DLD1 (cell line): Measurements from ENCODE around the gene VSX2.

ENCODE experiments used
- in situ Hi-C: cut with HindIII; loops from 2 replicates; pipeline ENCODE4 v1.10.0; 2017; ENCODE audit warnings: low sequenced_read_pairs

Gene VSX2

GRCh38 chr14:74297986-74298385 is 58.7 kb downstream of the VSX2 start:
- in situ Hi-C loops = loop anchor here (10.0 kb wide), 1 partner anchor 57 kb away; no protein-coding TSS in a partner anchor

- in situ Hi-C loops = loop anchor here (10.0 kb wide), 1 partner anchor 56 kb away; no protein-coding TSS in a partner anchor
Observed at GRCh38 chr14:74299061-74299545, 59.9 kb downstream of the VSX2 start.

GRCh38 chr14:74301594-74302151 is 62.4 kb downstream of the VSX2 start:
- in situ Hi-C loops = no loop called here

- in situ Hi-C loops = no loop called here
Observed at GRCh38 chr14:74302152-74302628, 62.9 kb downstream of the VSX2 start.

- in situ Hi-C loops = no loop called here
Observed at GRCh38 chr14:74302634-74303569, 63.7 kb downstream of the VSX2 start, which contains the start of gene ABCD4. ABCD4 (minus strand) TSS chr14:74302934; CDS start chr14:74302912, 22 bp downstream.

GRCh38 chr14:74308695-74309094 is 69.4 kb downstream of the VSX2 start:
- in situ Hi-C loops = no loop called here

- in situ Hi-C loops = no loop called here
Observed at GRCh38 chr14:74309125-74310022, 70.1 kb downstream of the VSX2 start.

GRCh38 chr14:74312161-74312560 is 72.9 kb downstream of the VSX2 start:
- in situ Hi-C loops = no loop called here
